Muscle of leg (tissue), 11 donors: ENCODE data around the gene PRKN. TPM values are rescaled to one million over a fixed set of nuclear protein-coding genes. Genes with fewer than 3 reads are reported as not detected.
A peak's percentile ranks its signal among the peaks of the same experiment; 100 is the strongest.

Source experiments
- DNase-seq: peaks from one replicate; pipeline ENCODE4 v3.0.0; 2013
- H3K27ac ChIP-seq: one replicate; pipeline ENCODE4 v1.5.1; 2013; ENCODE audit warnings: mild to moderate bottlenecking, low read length, control low read depth
- H3K27me3 ChIP-seq: one replicate; pipeline ENCODE4 v1.6.1; 2013; ENCODE audit warnings: low read length; ENCODE audit not compliant: control insufficient read depth, insufficient read depth
- H3K36me3 ChIP-seq: one replicate; pipeline ENCODE4 v1.6.1; 2013; ENCODE audit warnings: low read length; ENCODE audit not compliant: control insufficient read depth, insufficient read depth
- H3K4me1 ChIP-seq: one replicate; pipeline ENCODE4 v1.6.1; 2013; ENCODE audit warnings: low read length; ENCODE audit not compliant: control insufficient read depth, insufficient read depth
- H3K4me3 ChIP-seq: one replicate; pipeline ENCODE4 v1.5.1; 2013; ENCODE audit warnings: low read length, control low read depth
- H3K9me3 ChIP-seq: replicated peaks from 2 replicates; pipeline ENCODE4 v1.6.1; 2013; ENCODE audit warnings: low read depth, low read length; ENCODE audit not compliant: control insufficient read depth
- WGBS: methylation state at CpG from one replicate; pipeline ENCODE4 v1.1.5; 2013; ENCODE audit warnings: missing lambda C conversion rate; ENCODE audit not compliant: insufficient coverage; 5-methylcytosine and 5-hydroxymethylcytosine counted together
- polyA plus RNA-seq, 8 donors: library from polyadenylated mRNA; unstranded; fragments of 120-200 nt; gene quantifications; one replicate each; pipeline versions ENCODE4 v1.2.1 to v1.2.3, GENCODE V29; 2013; ENCODE audit warnings: inconsistent platforms in 1 of 8, low replicate concordance in 1 of 8; ENCODE audit not compliant: insufficient read length in 8 of 8, insufficient read depth in 1 of 8
- total RNA-seq: library from RNA; stranded (reverse); fragments of 120-200 nt; gene quantifications from one replicate; pipeline ENCODE4 v1.2.4, GENCODE V29; 2013

PRKN gene
- total and polyA plus RNA-seq, 9 donors = 2.5 to 4.7 (median 3.9) TPM

- no CpG with 5 or more reads among the region's 1 CpG for WGBS
- no peak overlapping the region for H3K27ac ChIP-seq
- no peaks in the 10 kb centered on the region for H3K9me3 ChIP-seq
- no peaks in the 10 kb centered on the region for H3K4me1 ChIP-seq
- H3K27me3 ChIP-seq = no peaks in the 10 kb centered on the region
- DNase-seq = no peak
- H3K36me3 ChIP-seq = no peaks in the 10 kb centered on the region
- no peak overlapping the region for H3K4me3 ChIP-seq
These were observed 1143.5 kb downstream of the PRKN start for GRCh38 chr6:161584051-161584450.

GRCh38 chr6:161583584-161583983, 1144.0 kb downstream of the PRKN start:
- Histone ChIP-seq H3K27ac (no peak overlapping the region), H3K4me1 (no peaks in the 10 kb centered on the region), H3K4me3 (no peak overlapping the region), H3K36me3 (no peaks in the 10 kb centered on the region), H3K9me3 (no peaks in the 10 kb centered on the region), H3K27me3 (no peaks in the 10 kb centered on the region)
- 97% methylated on average over 5 of the region's 5 CpGs for WGBS
- no peak for DNase-seq

GRCh38 chr6:161578478-161578877, 1149.1 kb downstream of the PRKN start:
- Histone ChIP-seq H3K27me3 (no peaks in the 10 kb centered on the region), H3K36me3 (no peaks in the 10 kb centered on the region), H3K4me1 (no peaks in the 10 kb centered on the region), H3K9me3 (no peaks in the 10 kb centered on the region), H3K4me3 (no peak overlapping the region), H3K27ac (no peak overlapping the region)
- DNase-seq = no peak
- WGBS = 67% methylated on average over 1 of the region's 3 CpGs

- DNase-seq = peak; percentile 16
- no peaks in the 10 kb centered on the region for H3K9me3 ChIP-seq
- no peaks in the 10 kb centered on the region for H3K27me3 ChIP-seq
- H3K4me1 ChIP-seq = no peaks in the 10 kb centered on the region
- no peaks in the 10 kb centered on the region for H3K36me3 ChIP-seq
- no peak overlapping the region for H3K4me3 ChIP-seq
- WGBS = 53% methylated on average over 7 of the region's 13 CpGs
- no peak overlapping the region for H3K27ac ChIP-seq
These were observed 1151.9 kb downstream of the PRKN start for GRCh38 chr6:161575523-161576254.

- H3K27ac ChIP-seq = no peak overlapping the region
- no peak for DNase-seq
- no peaks in the 10 kb centered on the region for H3K4me1 ChIP-seq
- no peaks in the 10 kb centered on the region for H3K9me3 ChIP-seq
- WGBS = 100% methylated on average over 2 of the region's 6 CpGs
- H3K36me3 ChIP-seq = peaks cover 2% of the 10 kb centered on the region
- no peak overlapping the region for H3K4me3 ChIP-seq
- no peaks in the 10 kb centered on the region for H3K27me3 ChIP-seq
These were observed 1158.6 kb downstream of the PRKN start for GRCh38 chr6:161568885-161569456.

GRCh38 chr6:161564952-161565351, 1162.6 kb downstream of the PRKN start:
- H3K36me3 ChIP-seq = peaks cover 2% of the 10 kb centered on the region
- H3K4me3 ChIP-seq = no peak overlapping the region
- no peaks in the 10 kb centered on the region for H3K27me3 ChIP-seq
- H3K4me1 ChIP-seq = no peaks in the 10 kb centered on the region
- no peaks in the 10 kb centered on the region for H3K9me3 ChIP-seq
- no peak overlapping the region for H3K27ac ChIP-seq
- DNase-seq = no peak
- 79% methylated on average over 3 of the region's 3 CpGs for WGBS

- Histone ChIP-seq H3K27me3 (no peaks in the 10 kb centered on the region), H3K36me3 (no peaks in the 10 kb centered on the region), H3K4me1 (no peaks in the 10 kb centered on the region), H3K4me3 (no peak overlapping the region), H3K9me3 (no peaks in the 10 kb centered on the region), H3K27ac (no peak overlapping the region)
- DNase-seq = no peak
- WGBS = 69% methylated on average over 9 of the region's 9 CpGs
These were observed 1165.7 kb downstream of the PRKN start for GRCh38 chr6:161561908-161562307.

- no peak for DNase-seq
- Histone ChIP-seq H3K9me3 (peaks cover 6% of the 10 kb centered on the region), H3K4me3 (no peak overlapping the region), H3K4me1 (no peaks in the 10 kb centered on the region), H3K27ac (no peak overlapping the region), H3K27me3 (no peaks in the 10 kb centered on the region), H3K36me3 (no peaks in the 10 kb centered on the region)
- WGBS = 82% methylated on average over 4 of the region's 9 CpGs
These were observed 1170.0 kb downstream of the PRKN start for GRCh38 chr6:161557333-161558107.

GRCh38 chr6:161554883-161555282, 1172.7 kb downstream of the PRKN start:
- no peak overlapping the region for H3K4me3 ChIP-seq
- no peaks in the 10 kb centered on the region for H3K4me1 ChIP-seq
- DNase-seq = no peak
- H3K36me3 ChIP-seq = no peaks in the 10 kb centered on the region
- H3K27me3 ChIP-seq = no peaks in the 10 kb centered on the region
- no peak overlapping the region for H3K27ac ChIP-seq
- peaks cover 6% of the 10 kb centered on the region for H3K9me3 ChIP-seq

- Histone ChIP-seq H3K27me3 (no peaks in the 10 kb centered on the region), H3K4me3 (no peak overlapping the region), H3K36me3 (no peaks in the 10 kb centered on the region), H3K4me1 (no peaks in the 10 kb centered on the region), H3K9me3 (peaks cover 3% of the 10 kb centered on the region), H3K27ac (no peak overlapping the region)
- no peak for DNase-seq
- 78% methylated on average over 4 of the region's 4 CpGs for WGBS
These were observed 1177.5 kb downstream of the PRKN start for GRCh38 chr6:161549977-161550655.
